Temporal lobe (tissue), 1 donor: ENCODE data around the gene RLBP1. TPM values are rescaled to one million over a fixed set of nuclear protein-coding genes. Genes with fewer than 3 reads are reported as not detected.

Source experiments
- total RNA-seq: library from RNA; depleted of rRNA; stranded (reverse); fragments of >200 nt; gene quantifications from one replicate; pipeline ENCODE4 v1.2.3, GENCODE V29; 2014

The RLBP1 gene
- total RNA-seq, 1 donor from 2014 or later = 0.98 TPM

Other genes with a start within 250 kb of the RLBP1 start
- 51.6 TPM for gene ABHD2, start 133.1 kb downstream of the RLBP1 start, total RNA-seq
- 8.4 TPM for gene FANCI, start 22.4 kb upstream of the RLBP1 start, total RNA-seq
- 27.5 TPM for gene POLG, start 113.2 kb upstream of the RLBP1 start, total RNA-seq